ENCODE measurements around the gene KRTAP5-9. TPM values are rescaled to one million over a fixed set of nuclear protein-coding genes. Genes with fewer than 3 reads are reported as not detected.

The KRTAP5-9 gene
- total and polyA plus RNA-seq, 2 experiments from 2014 or later, result 0.24 TPM; not detected in 1

DNA sequence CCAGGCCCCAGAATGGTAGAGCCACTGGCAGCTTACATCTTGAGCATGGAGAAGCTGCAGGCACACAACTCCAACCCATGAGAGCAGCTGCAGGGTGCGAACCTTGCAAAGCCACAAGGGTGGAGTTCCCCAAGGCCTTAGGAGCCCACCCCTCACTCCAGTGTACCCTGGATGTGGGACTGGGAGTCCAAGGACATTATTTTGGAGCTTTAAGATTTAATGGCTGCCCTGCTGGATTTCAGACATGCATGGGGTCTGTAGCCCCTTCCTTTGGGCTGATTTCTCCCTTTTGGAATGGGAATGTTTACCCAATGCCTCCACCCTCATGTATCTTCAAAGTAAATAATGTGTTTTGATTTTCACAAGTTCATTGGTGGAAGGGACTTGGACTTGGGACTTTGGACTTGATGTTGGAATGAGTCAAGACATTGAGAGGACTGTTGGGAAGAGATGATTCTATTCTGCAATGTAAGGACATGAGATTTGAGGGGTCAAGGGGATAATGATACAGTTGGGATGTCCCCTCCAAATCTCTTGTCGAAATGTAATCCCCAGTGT lies 22.2 kb upstream of the KRTAP5-9 start:
- ATAC-seq, result no peak

More for the DNA sequence above, 22.2 kb upstream of the KRTAP5-9 start:
- Mint-ChIP-seq H3K9me3 (no peaks in the 10 kb centered on the region; the same call in 2 of the 3 replicates), H3K27ac (no peak overlapping the region), H3K4me1 (peaks cover 2% of the 10 kb centered on the region; the same call in 1 of the 3 replicates), H3K27me3 (ENCODE audit: insufficient read depth, low read depth, poor library complexity) (peaks cover 2% of the 10 kb centered on the region), H3K36me3 (ENCODE audit: low read depth) (no peaks in the 10 kb centered on the region), H3K4me3 (no peak overlapping the region; the same call in 2 of the 3 replicates)
- H3K4me1 ChIP-seq (ENCODE audit: insufficient read depth), result no peaks in the 10 kb centered on the region
- 0 out of 2 replicates have a peak, but pooled peaks cover 6% of the 10 kb centered on the region for H3K9me2 ChIP-seq (ENCODE audit: insufficient read depth)
- H2AFZ ChIP-seq, result no peak overlapping the region
- H3K27me3 ChIP-seq (ENCODE audit: insufficient read depth), result no peaks in the 10 kb centered on the region
- H3K79me2 ChIP-seq (replicated peaks; ENCODE audit: insufficient read depth), result no peaks in the 10 kb centered on the region
- no peak for TF ChIP-seq STAT1 (IDR thresholded peaks at IDR 0.05; ENCODE audit: unreplicated experiment)
- no peak for TF ChIP-seq EZH2 (IDR thresholded peaks at IDR 0.05; ENCODE audit: low read depth, unreplicated experiment)
- TF ChIP-seq ZNF331 (CRISPR knock-in tag; IDR thresholded peaks at IDR 0.05; ENCODE audit: low read depth), result no peak
- TF ChIP-seq POLR2AphosphoS5 (IDR thresholded peaks at IDR 0.05; ENCODE audit: low read depth), result no peak
- TF ChIP-seq, protein P1, sequence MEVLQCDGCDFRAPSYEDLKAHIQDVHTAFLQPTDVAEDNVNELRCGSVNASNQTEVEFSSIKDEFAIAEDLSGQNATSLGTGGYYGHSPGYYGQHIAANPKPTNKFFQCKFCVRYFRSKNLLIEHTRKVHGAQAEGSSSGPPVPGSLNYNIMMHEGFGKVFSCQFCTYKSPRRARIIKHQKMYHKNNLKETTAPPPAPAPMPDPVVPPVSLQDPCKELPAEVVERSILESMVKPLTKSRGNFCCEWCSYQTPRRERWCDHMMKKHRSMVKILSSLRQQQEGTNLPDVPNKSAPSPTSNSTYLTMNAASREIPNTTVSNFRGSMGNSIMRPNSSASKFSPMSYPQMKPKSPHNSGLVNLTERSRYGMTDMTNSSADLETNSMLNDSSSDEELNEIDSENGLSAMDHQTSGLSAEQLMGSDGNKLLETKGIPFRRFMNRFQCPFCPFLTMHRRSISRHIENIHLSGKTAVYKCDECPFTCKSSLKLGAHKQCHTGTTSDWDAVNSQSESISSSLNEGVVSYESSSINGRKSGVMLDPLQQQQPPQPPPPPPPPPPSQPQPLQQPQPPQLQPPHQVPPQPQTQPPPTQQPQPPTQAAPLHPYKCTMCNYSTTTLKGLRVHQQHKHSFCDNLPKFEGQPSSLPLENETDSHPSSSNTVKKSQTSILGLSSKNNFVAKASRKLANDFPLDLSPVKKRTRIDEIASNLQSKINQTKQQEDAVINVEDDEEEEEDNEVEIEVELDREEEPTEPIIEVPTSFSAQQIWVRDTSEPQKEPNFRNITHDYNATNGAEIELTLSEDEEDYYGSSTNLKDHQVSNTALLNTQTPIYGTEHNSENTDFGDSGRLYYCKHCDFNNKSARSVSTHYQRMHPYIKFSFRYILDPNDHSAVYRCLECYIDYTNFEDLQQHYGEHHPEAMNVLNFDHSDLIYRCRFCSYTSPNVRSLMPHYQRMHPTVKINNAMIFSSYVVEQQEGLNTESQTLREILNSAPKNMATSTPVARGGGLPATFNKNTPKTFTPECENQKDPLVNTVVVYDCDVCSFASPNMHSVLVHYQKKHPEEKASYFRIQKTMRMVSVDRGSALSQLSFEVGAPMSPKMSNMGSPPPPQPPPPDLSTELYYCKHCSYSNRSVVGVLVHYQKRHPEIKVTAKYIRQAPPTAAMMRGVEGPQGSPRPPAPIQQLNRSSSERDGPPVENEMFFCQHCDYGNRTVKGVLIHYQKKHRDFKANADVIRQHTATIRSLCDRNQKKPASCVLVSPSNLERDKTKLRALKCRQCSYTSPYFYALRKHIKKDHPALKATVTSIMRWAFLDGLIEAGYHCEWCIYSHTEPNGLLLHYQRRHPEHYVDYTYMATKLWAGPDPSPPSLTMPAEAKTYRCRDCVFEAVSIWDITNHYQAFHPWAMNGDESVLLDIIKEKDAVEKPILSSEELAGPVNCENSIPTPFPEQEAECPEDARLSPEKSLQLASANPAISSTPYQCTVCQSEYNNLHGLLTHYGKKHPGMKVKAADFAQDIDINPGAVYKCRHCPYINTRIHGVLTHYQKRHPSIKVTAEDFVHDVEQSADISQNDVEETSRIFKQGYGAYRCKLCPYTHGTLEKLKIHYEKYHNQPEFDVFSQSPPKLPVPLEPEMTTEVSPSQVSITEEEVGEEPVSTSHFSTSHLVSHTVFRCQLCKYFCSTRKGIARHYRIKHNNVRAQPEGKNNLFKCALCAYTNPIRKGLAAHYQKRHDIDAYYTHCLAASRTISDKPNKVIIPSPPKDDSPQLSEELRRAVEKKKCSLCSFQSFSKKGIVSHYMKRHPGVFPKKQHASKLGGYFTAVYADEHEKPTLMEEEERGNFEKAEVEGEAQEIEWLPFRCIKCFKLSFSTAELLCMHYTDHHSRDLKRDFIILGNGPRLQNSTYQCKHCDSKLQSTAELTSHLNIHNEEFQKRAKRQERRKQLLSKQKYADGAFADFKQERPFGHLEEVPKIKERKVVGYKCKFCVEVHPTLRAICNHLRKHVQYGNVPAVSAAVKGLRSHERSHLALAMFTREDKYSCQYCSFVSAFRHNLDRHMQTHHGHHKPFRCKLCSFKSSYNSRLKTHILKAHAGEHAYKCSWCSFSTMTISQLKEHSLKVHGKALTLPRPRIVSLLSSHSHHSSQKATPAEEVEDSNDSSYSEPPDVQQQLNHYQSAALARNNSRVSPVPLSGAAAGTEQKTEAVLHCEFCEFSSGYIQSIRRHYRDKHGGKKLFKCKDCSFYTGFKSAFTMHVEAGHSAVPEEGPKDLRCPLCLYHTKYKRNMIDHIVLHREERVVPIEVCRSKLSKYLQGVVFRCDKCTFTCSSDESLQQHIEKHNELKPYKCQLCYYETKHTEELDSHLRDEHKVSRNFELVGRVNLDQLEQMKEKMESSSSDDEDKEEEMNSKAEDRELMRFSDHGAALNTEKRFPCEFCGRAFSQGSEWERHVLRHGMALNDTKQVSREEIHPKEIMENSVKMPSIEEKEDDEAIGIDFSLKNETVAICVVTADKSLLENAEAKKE (CRISPR knock-in tag; IDR thresholded peaks at IDR 0.05), result no peak
- TF ChIP-seq, protein P2, sequence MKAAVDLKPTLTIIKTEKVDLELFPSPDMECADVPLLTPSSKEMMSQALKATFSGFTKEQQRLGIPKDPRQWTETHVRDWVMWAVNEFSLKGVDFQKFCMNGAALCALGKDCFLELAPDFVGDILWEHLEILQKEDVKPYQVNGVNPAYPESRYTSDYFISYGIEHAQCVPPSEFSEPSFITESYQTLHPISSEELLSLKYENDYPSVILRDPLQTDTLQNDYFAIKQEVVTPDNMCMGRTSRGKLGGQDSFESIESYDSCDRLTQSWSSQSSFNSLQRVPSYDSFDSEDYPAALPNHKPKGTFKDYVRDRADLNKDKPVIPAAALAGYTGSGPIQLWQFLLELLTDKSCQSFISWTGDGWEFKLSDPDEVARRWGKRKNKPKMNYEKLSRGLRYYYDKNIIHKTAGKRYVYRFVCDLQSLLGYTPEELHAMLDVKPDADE (IDR thresholded peaks at IDR 0.05), result no peak
- TF ChIP-seq, protein P3, sequence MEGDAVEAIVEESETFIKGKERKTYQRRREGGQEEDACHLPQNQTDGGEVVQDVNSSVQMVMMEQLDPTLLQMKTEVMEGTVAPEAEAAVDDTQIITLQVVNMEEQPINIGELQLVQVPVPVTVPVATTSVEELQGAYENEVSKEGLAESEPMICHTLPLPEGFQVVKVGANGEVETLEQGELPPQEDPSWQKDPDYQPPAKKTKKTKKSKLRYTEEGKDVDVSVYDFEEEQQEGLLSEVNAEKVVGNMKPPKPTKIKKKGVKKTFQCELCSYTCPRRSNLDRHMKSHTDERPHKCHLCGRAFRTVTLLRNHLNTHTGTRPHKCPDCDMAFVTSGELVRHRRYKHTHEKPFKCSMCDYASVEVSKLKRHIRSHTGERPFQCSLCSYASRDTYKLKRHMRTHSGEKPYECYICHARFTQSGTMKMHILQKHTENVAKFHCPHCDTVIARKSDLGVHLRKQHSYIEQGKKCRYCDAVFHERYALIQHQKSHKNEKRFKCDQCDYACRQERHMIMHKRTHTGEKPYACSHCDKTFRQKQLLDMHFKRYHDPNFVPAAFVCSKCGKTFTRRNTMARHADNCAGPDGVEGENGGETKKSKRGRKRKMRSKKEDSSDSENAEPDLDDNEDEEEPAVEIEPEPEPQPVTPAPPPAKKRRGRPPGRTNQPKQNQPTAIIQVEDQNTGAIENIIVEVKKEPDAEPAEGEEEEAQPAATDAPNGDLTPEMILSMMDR (conservative IDR thresholded peaks at IDR 0.05; ENCODE audit: low read depth in 2 of 2), result no peak
- no peak for TF ChIP-seq CREB1 (CRISPR knock-in tag; IDR thresholded peaks at IDR 0.05; ENCODE audit: low read depth)
- TF ChIP-seq EZH2phosphoT487 (IDR thresholded peaks at IDR 0.05; ENCODE audit: unreplicated experiment), result no peak
- no peak for TF ChIP-seq JUNB (IDR thresholded peaks at IDR 0.05; ENCODE audit: unreplicated experiment)
- H3F3A ChIP-seq (replicated peaks; ENCODE audit: low read depth), result no peaks in the 10 kb centered on the region
- H3K4me2 ChIP-seq, result no peak overlapping the region
- H3K36me3 ChIP-seq (ENCODE audit: insufficient read depth), result no peaks in the 10 kb centered on the region
- no peak overlapping the region for H3K4me3 ChIP-seq
- no peaks in the 10 kb centered on the region for H4K20me1 ChIP-seq (replicated peaks; ENCODE audit: insufficient read depth)
- H3K27ac ChIP-seq (ENCODE audit: low read depth), result no peak overlapping the region
- DNase-seq (ENCODE audit: low spot score), result no peak
